HL-60 (cell line): ENCODE results near the gene SRSF3.

Source experiments
- CTCF ChIP-seq: IDR thresholded peaks from one replicate; pipeline ENCODE4 v1.5.1; 2011; ENCODE audit warnings: low read length, control low read depth, inconsistent platforms; ENCODE audit not compliant: insufficient read depth
- POLR2AphosphoS5 ChIP-seq: IDR thresholded peaks from 2 replicates; pipeline ENCODE4 v1.6.1; 2012; ENCODE audit warnings: low read depth
- SPI1 ChIP-seq: IDR thresholded peaks from 2 replicates; pipeline ENCODE4 v1.6.1; 2012; ENCODE audit warnings: low read depth, mild to moderate bottlenecking, borderline replicate concordance

- TF ChIP-seq SPI1 (no peak), POLR2AphosphoS5 (no peak), CTCF (no peak)
These were observed 6.5 kb downstream of the SRSF3 start for GRCh38 chr6:36600564-36601146.
